GM23338 (cell line): ENCODE data around the gene GIPC2.

ENCODE experiments used
- CREB1 ChIP-seq: fragments of 250-450 bp; sonication (Bioruptor Pico); IDR thresholded peaks from 2 replicates; pipeline ENCODE4 v1.5.0; 2020; ENCODE audit warnings: low read depth, mild to moderate bottlenecking, moderate library complexity
- EZH2 ChIP-seq: fragments of 200-600 bp; sonication (generic); IDR thresholded peaks from one replicate; pipeline ENCODE4 v1.8.0; 2017; ENCODE audit warnings: antibody characterized with exemption, mild to moderate bottlenecking, low read depth; ENCODE audit not compliant: unreplicated experiment
- EZH2phosphoT487 ChIP-seq: fragments of 200-600 bp; sonication (generic); IDR thresholded peaks from one replicate; pipeline ENCODE4 v1.8.1; 2018; ENCODE audit warnings: antibody characterized with exemption; ENCODE audit not compliant: unreplicated experiment
- POLR2AphosphoS5 ChIP-seq: IDR thresholded peaks from 2 replicates; pipeline ENCODE4 v1.6.1; 2016; ENCODE audit warnings: antibody characterized with exemption, low read depth
- TF ChIP-seq, protein P1 (sequence below), 2 experiments: fragments of 200-600 bp in 1 of 2; sonication (generic) in 1 of 2; conservative IDR thresholded peaks; 2 replicates each; pipeline versions ENCODE4 v1.5.1 to v1.6.1; 2016 to 2017; ENCODE audit warnings: antibody characterized with exemption in 2 of 2, low read depth in 2 of 2, mild to moderate bottlenecking in 2 of 2, moderate library complexity in 1 of 2
- TF ChIP-seq, protein P2 (sequence below): IDR thresholded peaks from 2 replicates; pipeline ENCODE4 v1.6.1; 2016; ENCODE audit warnings: antibody characterized with exemption

DNA sequence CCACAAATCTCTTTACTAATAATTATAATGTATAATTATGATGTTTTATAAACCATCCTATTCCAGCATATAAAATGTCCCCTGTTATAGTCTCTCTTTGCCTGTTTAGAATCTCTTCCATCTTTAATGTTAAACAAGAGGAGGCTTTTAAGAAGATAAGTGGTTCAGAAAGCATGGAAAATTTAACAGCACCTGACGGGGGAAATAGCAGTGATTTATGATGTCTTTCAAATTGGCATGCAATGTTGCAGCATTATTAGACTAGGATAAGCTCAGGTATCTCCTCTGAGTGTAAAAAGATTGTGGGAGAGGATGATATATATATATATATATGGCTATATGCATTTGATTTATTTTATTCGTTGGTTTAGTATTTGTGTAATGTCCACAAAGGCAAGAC lies 24.4 kb downstream of the GIPC2 start:
- TF ChIP-seq, protein P1, sequence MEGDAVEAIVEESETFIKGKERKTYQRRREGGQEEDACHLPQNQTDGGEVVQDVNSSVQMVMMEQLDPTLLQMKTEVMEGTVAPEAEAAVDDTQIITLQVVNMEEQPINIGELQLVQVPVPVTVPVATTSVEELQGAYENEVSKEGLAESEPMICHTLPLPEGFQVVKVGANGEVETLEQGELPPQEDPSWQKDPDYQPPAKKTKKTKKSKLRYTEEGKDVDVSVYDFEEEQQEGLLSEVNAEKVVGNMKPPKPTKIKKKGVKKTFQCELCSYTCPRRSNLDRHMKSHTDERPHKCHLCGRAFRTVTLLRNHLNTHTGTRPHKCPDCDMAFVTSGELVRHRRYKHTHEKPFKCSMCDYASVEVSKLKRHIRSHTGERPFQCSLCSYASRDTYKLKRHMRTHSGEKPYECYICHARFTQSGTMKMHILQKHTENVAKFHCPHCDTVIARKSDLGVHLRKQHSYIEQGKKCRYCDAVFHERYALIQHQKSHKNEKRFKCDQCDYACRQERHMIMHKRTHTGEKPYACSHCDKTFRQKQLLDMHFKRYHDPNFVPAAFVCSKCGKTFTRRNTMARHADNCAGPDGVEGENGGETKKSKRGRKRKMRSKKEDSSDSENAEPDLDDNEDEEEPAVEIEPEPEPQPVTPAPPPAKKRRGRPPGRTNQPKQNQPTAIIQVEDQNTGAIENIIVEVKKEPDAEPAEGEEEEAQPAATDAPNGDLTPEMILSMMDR (conservative IDR thresholded peaks at IDR 0.05; ENCODE audit: low read depth in 2 of 2): no peak
- no peak for TF ChIP-seq CREB1 (CRISPR knock-in tag)
- no peak for TF ChIP-seq POLR2AphosphoS5
- TF ChIP-seq, protein P2, sequence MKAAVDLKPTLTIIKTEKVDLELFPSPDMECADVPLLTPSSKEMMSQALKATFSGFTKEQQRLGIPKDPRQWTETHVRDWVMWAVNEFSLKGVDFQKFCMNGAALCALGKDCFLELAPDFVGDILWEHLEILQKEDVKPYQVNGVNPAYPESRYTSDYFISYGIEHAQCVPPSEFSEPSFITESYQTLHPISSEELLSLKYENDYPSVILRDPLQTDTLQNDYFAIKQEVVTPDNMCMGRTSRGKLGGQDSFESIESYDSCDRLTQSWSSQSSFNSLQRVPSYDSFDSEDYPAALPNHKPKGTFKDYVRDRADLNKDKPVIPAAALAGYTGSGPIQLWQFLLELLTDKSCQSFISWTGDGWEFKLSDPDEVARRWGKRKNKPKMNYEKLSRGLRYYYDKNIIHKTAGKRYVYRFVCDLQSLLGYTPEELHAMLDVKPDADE: no peak
- TF ChIP-seq EZH2: no peak
- no peak for TF ChIP-seq EZH2phosphoT487
